Putamen (tissue), 1 donor: ENCODE data around the gene OR2L2.
"Not testable (repeated sequence)": the region's sequence is repeated elsewhere in the genome, so short reads cannot be mapped to it uniquely, and the experiment has no call there.

Source experiments
- DNase-seq: peaks from one replicate; pipeline ENCODE4 v3.0.0-alpha.2; 2016; ENCODE audit warnings: low spot score

Gene OR2L2, protein sequence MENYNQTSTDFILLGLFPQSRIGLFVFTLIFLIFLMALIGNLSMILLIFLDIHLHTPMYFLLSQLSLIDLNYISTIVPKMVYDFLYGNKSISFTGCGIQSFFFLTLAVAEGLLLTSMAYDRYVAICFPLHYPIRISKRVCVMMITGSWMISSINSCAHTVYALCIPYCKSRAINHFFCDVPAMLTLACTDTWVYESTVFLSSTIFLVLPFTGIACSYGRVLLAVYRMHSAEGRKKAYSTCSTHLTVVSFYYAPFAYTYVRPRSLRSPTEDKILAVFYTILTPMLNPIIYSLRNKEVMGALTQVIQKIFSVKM

DNA sequence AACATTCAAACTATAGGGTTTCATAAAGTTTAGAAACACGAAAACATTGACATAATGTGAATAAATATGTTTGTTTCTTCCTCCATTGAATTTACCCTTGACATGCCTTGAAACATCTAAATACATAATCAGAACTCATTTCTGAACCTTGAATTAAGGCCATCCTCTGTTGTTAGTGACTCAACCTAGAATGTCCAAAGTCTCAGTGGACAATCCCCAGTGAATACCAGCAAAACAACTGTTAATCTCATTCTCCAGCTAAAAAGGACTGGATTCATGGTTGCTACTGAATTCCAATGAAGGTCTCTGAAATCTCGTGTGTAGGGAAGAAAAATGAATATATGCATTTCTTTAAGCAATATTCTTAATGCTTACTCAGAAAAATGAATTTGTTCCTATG lies at the start of gene OR2L2:
TSS of gene OR2L2 (plus strand) at position 301 of the 400 bp plus-strand sequence. CDS start 8,198 bp downstream, outside the sequence.
- no peak for DNase-seq

DNA sequence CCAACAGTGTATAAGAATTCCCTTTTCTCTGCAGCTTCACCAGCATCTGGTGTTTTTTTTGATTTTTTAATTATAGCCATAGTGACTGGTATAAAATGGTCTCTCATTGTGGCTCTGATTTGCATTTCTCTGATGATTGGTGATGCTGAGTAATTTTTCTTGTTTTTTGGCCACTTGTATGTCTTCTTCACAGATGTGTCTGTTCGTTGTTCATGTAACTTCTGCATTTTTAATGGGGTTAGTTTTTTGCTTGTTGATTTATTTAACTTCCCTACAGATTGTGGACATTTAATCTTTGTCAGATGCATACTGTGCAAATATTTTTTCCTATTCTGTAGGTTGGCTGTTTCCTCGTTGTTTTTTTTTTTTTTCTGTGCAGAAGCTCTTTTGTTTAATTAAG lies 36.9 kb upstream of the OR2L2 start:
- DNase-seq = no peak

DNA sequence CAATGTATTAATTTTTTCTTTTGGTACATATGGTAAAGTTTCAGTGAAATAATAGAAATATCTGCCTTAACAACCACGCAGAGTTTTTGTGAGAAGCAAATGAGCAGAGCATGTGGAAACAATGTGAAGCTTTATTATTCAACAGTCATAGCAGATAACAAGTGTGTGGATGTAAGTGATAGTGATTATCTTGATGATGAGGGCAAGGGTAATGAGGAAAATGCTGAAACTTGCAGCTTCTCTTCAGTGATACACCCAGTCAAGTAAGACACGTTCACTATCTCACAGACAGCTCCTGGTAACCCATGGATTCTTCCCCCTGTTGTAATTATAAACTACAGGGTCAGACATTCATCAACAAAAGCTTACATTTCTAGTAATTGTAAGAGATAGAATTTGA lies 31.1 kb upstream of the OR2L2 start:
- DNase-seq = no peak

DNA sequence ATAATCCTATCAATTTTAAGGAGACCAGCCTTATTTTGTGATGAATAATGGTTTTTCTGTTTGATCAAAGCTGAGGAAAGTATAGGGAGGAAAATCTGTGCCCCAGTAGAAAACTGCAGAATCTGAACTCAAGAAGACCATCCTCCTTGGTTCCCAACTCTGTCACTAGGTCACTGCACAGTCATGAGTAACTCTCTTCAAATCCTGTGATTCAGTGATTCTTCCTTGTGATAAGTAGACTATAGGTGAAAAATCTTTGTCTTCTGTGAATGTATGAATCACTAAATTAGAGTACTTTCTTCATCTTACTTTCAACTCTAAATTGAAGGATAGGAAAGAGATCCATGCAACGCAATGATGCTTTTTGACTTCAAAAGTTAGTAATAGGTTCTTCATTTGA lies 29.7 kb upstream of the OR2L2 start:
- DNase-seq = no peak

- no peak for DNase-seq
Measured at GRCh38 chr1:248007778-248008177, 22.1 kb upstream of the OR2L2 start.

DNA sequence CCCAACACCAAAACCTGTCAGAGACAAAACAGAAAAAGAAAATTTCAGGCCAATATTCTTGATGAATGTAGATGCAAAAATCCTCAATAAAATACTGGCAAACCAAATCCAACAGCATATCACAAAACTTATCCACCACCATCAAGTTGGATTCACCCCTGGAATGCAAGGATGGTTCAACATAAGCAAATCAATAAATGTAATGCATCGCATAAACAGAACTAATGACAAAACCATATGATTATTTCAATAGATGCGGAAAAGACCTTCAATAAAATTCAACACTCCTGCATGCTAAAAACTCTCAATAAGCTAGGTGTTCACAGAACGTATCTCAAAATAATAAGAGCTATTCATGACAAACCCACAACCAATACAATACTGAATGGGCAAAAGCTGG lies 20.2 kb upstream of the OR2L2 start:
- DNase-seq = no peak

GRCh38 chr1:248013229-248013710 lies 16.6 kb upstream of the OR2L2 start, which contains the start of gene OR2L5:
TSS of gene OR2L5 (plus strand) at chr1:248013660. CDS start at chr1:248021948, 8,288 bp downstream.
- peak; percentile 0 for DNase-seq

DNA sequence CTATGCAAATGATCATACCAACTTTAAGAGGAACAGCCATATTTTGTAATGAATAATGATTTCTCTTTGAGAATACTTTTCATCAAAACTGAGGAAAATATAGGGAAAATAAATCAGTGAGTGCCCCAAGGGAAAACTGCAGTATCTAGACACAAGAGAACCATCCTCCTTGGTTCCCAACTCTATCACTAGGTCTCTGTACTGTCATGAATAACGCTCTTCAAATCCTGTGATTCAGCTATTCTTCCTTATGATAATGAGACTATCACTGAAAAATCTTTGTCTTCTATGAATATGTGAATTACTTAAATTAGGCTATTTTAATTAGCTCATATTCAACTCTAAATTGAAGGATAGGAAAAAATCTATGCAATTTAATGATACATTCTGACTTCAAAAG lies 14.1 kb upstream of the OR2L2 start:
- DNase-seq = peak; percentile 3

- no peak for DNase-seq
Measured at GRCh38 chr1:248045209-248045608, 15.3 kb downstream of the OR2L2 start.

GRCh38 chr1:248046536-248046935 lies 16.7 kb downstream of the OR2L2 start, which contains the start of gene OR2L3:
TSS of gene OR2L3 (plus strand) at chr1:248046836. CDS start at chr1:248060682, 13,846 bp downstream.
- no peak for DNase-seq

DNA sequence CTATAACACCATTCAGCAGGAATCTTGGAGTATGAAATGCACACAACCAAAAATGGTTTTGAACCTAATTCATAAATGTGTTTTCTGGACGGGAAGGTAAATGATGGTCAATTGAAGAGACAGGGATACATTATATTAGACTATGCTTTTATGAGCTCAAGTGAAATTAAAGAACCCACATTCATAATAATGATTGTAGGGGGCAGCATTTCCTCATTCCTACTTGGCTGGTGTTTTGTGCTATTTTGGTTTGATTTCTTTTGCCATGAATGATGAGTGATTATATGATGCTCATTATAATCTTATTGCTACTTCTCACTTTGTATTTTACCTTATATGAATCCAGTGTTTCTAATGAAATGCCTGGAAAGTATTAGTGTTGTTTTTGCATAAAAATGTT lies 17.1 kb downstream of the OR2L2 start:
- no peak for DNase-seq

DNA sequence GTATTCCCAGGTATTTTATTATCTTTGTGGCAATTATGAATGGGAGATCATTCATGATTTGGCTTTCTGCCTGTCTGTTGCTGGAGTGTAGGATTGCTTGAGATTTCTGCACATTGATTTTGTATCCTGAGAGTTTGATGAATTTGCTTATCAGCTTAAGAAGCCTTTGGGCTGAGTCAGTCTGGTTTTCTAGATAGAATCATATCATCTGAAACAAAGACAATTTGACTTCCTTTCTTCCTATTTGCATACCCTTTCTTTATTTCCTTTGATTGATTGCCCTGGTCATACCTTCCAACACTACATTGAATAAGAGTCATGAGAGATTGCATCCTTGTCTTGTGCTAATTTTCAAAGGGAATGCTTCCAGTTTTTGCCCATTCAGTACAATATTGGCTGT lies 24.8 kb downstream of the OR2L2 start:
- DNase-seq = no peak

GRCh38 chr1:248055261-248055660 lies 25.4 kb downstream of the OR2L2 start:
- DNase-seq = no peak

DNA sequence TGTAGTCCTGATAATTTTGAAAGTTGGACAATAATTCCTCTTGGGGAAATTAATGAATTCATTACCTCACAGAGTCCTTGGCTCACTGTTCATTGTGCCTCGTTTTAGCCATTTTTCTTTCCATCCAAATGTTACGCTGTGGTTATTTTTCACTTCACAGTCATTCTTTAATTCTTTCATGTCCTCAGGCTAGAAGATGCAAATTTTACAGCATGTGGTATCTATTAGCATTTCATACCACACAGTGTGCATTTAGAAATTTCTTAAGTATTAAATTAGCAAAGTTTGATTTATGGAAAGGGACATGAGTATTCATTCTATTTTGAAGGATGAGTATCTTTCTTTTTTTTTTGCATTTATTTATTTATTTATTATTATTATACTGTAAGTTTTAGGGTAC lies 35.2 kb downstream of the OR2L2 start:
- DNase-seq = no peak

- DNase-seq = no peak
Measured at GRCh38 chr1:248065604-248066003, 35.7 kb downstream of the OR2L2 start.

- DNase-seq = not testable (repeated sequence)
Measured at GRCh38 chr1:248083864-248084263, 54.0 kb downstream of the OR2L2 start.
